IMR-90 (cell line): ENCODE data around the gene OXCT2. TPM values are rescaled to one million over a fixed set of nuclear protein-coding genes. Genes with fewer than 3 reads are reported as not detected.

ENCODE experiments used
- ATAC-seq: fragments of 200-7000 bp; cut with Tn5 transposase; 2 replicates; pipeline ENCODE4 v1.9.1; 2020; ENCODE audit warnings: low read depth, mild to moderate bottlenecking, moderate library complexity
- BruUV-seq: library from RNA; stranded (reverse); fragments of 400-500 nt; replicated peaks from 2 replicates; lab custom pipeline; 2021; lab: Mats Ljungman, UMichigan
- CTCF ChIA-PET: fragments of 300-600 bp; formaldehyde crosslinking; extraction: SDS; loops from one replicate; lab custom pipeline; 2021; ENCODE audit warnings: antibody characterized with exemption; lab: Yijun Ruan, JAX
- POLR2A ChIA-PET: fragments of 300-600 bp; sonication (Branson Sonifier 250); formaldehyde crosslinking; loops from one replicate; lab custom pipeline; 2022; ENCODE audit warnings: antibody characterized with exemption; ENCODE audit not compliant: unreplicated experiment; lab: Charles Lee
- DNase-seq: peaks from one replicate; pipeline ENCODE4 v3.0.0; 2013
- H2AFZ ChIP-seq: replicated peaks from 2 replicates; pipeline ENCODE3; 2013; ENCODE audit warnings: low read length, mild to moderate bottlenecking; ENCODE audit not compliant: poor library complexity
- H2AK5ac ChIP-seq: 2 replicates; pipeline ENCODE4 v1.6.1; 2013; ENCODE audit warnings: low read depth, low read length, inconsistent platforms
- H2AK9ac ChIP-seq: replicated peaks from 2 replicates; pipeline ENCODE3; 2013; ENCODE audit warnings: mild to moderate bottlenecking, low read depth, low read length, moderate library complexity; ENCODE audit not compliant: poor library complexity
- H2BK120ac ChIP-seq: 2 replicates; pipeline ENCODE4 v1.6.1; 2013; ENCODE audit warnings: low read depth, low read length, inconsistent platforms
- H2BK15ac ChIP-seq: 3 replicates; pipeline ENCODE4 v1.6.1; 2013; ENCODE audit warnings: low read depth, low read length, inconsistent platforms
- H2BK20ac ChIP-seq: 2 replicates; pipeline ENCODE4 v1.6.1; 2013; ENCODE audit warnings: low read depth, mild to moderate bottlenecking, inconsistent platforms, low read length, moderate library complexity
- H2BK5ac ChIP-seq: 2 replicates; pipeline ENCODE4 v1.6.1; 2013; ENCODE audit warnings: mild to moderate bottlenecking, low read depth, low read length, inconsistent platforms; ENCODE audit not compliant: poor library complexity, severe bottlenecking
- H3K14ac ChIP-seq: replicated peaks from 2 replicates; pipeline ENCODE4 v1.6.1; 2013; ENCODE audit warnings: low read depth, low read length, inconsistent platforms
- H3K18ac ChIP-seq: 2 replicates; pipeline ENCODE4 v1.6.1; 2013; ENCODE audit warnings: low read depth, low read length, control low read depth
- H3K23ac ChIP-seq: 2 replicates; pipeline ENCODE4 v1.6.1; 2013; ENCODE audit warnings: low read depth, low read length, inconsistent platforms
- H3K27ac ChIP-seq: 2 replicates; pipeline ENCODE4 v1.5.1; 2013; ENCODE audit warnings: mild to moderate bottlenecking, control low read depth, low read length; ENCODE audit not compliant: insufficient read depth
- H3K27me3 ChIP-seq: 2 replicates; pipeline ENCODE4 v1.6.1; 2013; ENCODE audit warnings: low read length; ENCODE audit not compliant: control insufficient read depth, insufficient read depth
- H3K36me3 ChIP-seq: 2 replicates; pipeline ENCODE4 v1.6.1; 2013; ENCODE audit warnings: low read length, mixed read lengths; ENCODE audit not compliant: control insufficient read depth, insufficient read depth
- H3K4ac ChIP-seq: 2 replicates; pipeline ENCODE4 v1.6.1; 2013; ENCODE audit warnings: low read depth, low read length, inconsistent platforms
- H3K4me1 ChIP-seq: 2 replicates; pipeline ENCODE4 v1.6.1; 2013; ENCODE audit warnings: low read length, mixed read lengths; ENCODE audit not compliant: control insufficient read depth, insufficient read depth
- H3K4me2 ChIP-seq: 2 replicates; pipeline ENCODE4 v1.6.1; 2013; ENCODE audit warnings: low read depth, mild to moderate bottlenecking, control low read depth, low read length, moderate library complexity
- H3K4me3 ChIP-seq: 2 replicates; pipeline ENCODE4 v1.5.1; 2013; ENCODE audit warnings: low read depth, mild to moderate bottlenecking, control low read depth, low read length, moderate library complexity; ENCODE audit not compliant: insufficient read depth
- H3K56ac ChIP-seq: 2 replicates; pipeline ENCODE4 v1.6.1; 2013; ENCODE audit warnings: low read length, inconsistent platforms; ENCODE audit not compliant: insufficient read depth; ENCODE audit errors: extremely low read depth
- H3K79me1 ChIP-seq, 2 experiments: 2 replicates each; pipeline ENCODE4 v1.6.1; 2013; ENCODE audit warnings: low read length in 2 of 2, inconsistent platforms in 1 of 2, low read depth in 1 of 2
- H3K9ac ChIP-seq: 2 replicates; pipeline ENCODE4 v1.6.1; 2013; ENCODE audit warnings: low read depth, low read length, control low read depth
- H3K9me1 ChIP-seq: 2 replicates; pipeline ENCODE4 v1.6.1; 2013; ENCODE audit warnings: low read length, inconsistent platforms; ENCODE audit not compliant: insufficient read depth
- H3K9me3 ChIP-seq: 2 replicates; pipeline ENCODE4 v1.6.1; 2013; ENCODE audit warnings: low read length; ENCODE audit not compliant: control insufficient read depth, insufficient read depth
- H4K20me1 ChIP-seq: 2 replicates; pipeline ENCODE4 v1.6.1; 2013; ENCODE audit warnings: low read length, inconsistent platforms; ENCODE audit not compliant: insufficient read depth
- H4K5ac ChIP-seq: 2 replicates; pipeline ENCODE4 v1.6.1; 2013; ENCODE audit warnings: mild to moderate bottlenecking, low read depth, low read length, control low read depth
- H4K8ac ChIP-seq, 2 experiments: 2 replicates each; pipeline ENCODE4 v1.6.1; 2013; ENCODE audit warnings: low read depth in 2 of 2, low read length in 2 of 2, control low read depth in 1 of 2, inconsistent platforms in 1 of 2
- H4K91ac ChIP-seq: 2 replicates; pipeline ENCODE4 v1.6.1; 2013; ENCODE audit warnings: low read depth, low read length, inconsistent platforms; ENCODE audit not compliant: insufficient read depth
- FOS ChIP-seq: fragments of 150-350 bp; IDR thresholded peaks from 2 replicates; pipeline ENCODE4 v1.6.1; 2016; ENCODE audit warnings: low read depth, low read length
- MAFK ChIP-seq: IDR thresholded peaks from 2 replicates; pipeline ENCODE4 v1.6.1; 2012; ENCODE audit warnings: low read depth, low read length, improper control_type of control experiment
- MXI1 ChIP-seq: IDR thresholded peaks from 2 replicates; pipeline ENCODE4 v1.6.1; 2012; ENCODE audit warnings: low read depth, mild to moderate bottlenecking, low read length, moderate library complexity, borderline replicate concordance
- RAD21 ChIP-seq: IDR thresholded peaks from 2 replicates; pipeline ENCODE4 v1.6.1; 2012; ENCODE audit warnings: low read length, improper control_type of control experiment
- WGBS, 2 experiments: methylation state at CpG; one replicate each; pipeline versions ENCODE4 v1.1.5 to v1.1.7; 2013; ENCODE audit warnings: missing lambda C conversion rate in 2 of 2; ENCODE audit not compliant: insufficient read length in 1 of 2; ENCODE audit errors: extremely low coverage in 2 of 2; 5-methylcytosine and 5-hydroxymethylcytosine counted together
- dilution Hi-C: fragments of 300-500 bp; cut with HindIII; formaldehyde crosslinking; loops from one replicate; pipeline ENCODE4 v1.14.3; 2018; ENCODE audit warnings: low sequenced_read_pairs; ENCODE audit not compliant: unreplicated experiment
- in situ Hi-C: fragments of 300-500 bp; cut with MboI; formaldehyde crosslinking; loops from 3 replicates; pipeline ENCODE4 v1.14.3; 2019; ENCODE audit warnings: low sequenced_read_pairs, inconsistent platforms, mixed read lengths
- intact Hi-C: fragments of 100-400 bp; cut with micrococcal nuclease; formaldehyde crosslinking; loops from 2 replicates; pipeline ENCODE4 v1.10.0; 2022
- polyA plus RNA-seq, 3 experiments: library from polyadenylated mRNA; depleted of rRNA; stranded (reverse); fragments of >200 nt; gene quantifications; 2 replicates each; pipeline ENCODE4 v1.2.3, GENCODE V29; 2012; ENCODE audit warnings: low replicate concordance in 1 of 3
- total RNA-seq: library from RNA; depleted of rRNA; stranded (reverse); fragments of >200 nt; gene quantifications from 2 replicates; pipeline ENCODE4 v1.2.3, GENCODE V29; 2012
- TF ChIP-seq, protein P1 (sequence below): conservative IDR thresholded peaks from 2 replicates; pipeline ENCODE4 v1.5.1; 2012; ENCODE audit warnings: mild to moderate bottlenecking, low read depth, low read length, improper control_type of control experiment

Gene OXCT2
- total and polyA plus RNA-seq, 2 of the 4 experiments (the other 2 are of a cell fraction), result 0.18 to 0.22 TPM

DNA sequence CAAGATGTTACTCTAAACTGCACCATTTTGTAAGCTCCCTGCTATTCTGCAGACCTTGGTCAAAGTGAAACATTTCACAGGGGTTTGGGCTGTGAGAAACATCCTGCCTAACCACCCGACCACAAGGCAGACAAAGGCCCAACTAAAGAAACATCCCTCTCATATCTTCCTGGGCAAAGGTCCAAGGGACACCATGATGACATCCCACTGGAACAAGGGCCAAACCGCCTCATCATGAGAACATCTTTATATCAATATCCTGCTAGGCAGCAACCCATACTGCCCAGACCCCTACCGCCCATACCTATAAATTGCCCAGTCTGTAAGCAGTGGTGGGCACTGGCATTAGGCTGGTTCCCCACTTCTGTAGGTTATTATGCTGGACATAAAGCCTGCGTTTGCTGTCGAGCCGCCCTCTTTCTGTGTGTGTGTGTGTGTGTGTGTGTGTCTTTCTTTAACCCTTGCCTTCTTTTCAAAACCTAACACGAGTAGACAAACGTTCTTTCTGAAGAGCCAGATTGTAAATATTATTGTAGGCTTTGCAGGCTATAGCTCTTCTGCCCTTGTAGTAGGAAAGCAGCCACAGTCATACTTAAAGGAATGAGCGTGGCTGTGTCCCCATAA is 33.5 kb downstream of the OXCT2 start:
- peak; percentile 79 for DNase-seq
- H3K9ac ChIP-seq, result no peak overlapping the region
- no TSS peak for BruUV-seq
- H3K14ac ChIP-seq, result no peak overlapping the region
- no peak overlapping the region for H3K4me2 ChIP-seq
- H3K4me3 ChIP-seq, result no peak overlapping the region
- no peak overlapping the region for H2BK5ac ChIP-seq
- no peak overlapping the region for H4K91ac ChIP-seq
- no peaks in the 10 kb centered on the region for H4K20me1 ChIP-seq
- H2AK9ac ChIP-seq, result no peak overlapping the region
- H3K4me1 ChIP-seq, result peaks cover 5% of the 10 kb centered on the region; the same call in 1 of the 2 replicates
- H3K18ac ChIP-seq, result no peak overlapping the region
- H2BK120ac ChIP-seq, result no peak overlapping the region
- H3K56ac ChIP-seq, result no peak overlapping the region
- no peak overlapping the region for H2AK5ac ChIP-seq
- peaks cover 7% of the 10 kb centered on the region for H3K9me1 ChIP-seq
- ChIA-PET POLR2A (no interaction called here), CTCF (no interaction called here)
- no peak overlapping the region for H2BK15ac ChIP-seq
- ATAC-seq, result no peak
- H3K4ac ChIP-seq, result no peak overlapping the region
- H2BK20ac ChIP-seq, result no peak overlapping the region
- H3K27me3 ChIP-seq, result peaks cover 18% of the 10 kb centered on the region
- H3K36me3 ChIP-seq, result peaks cover 6% of the 10 kb centered on the region
- H3K79me1 ChIP-seq, result peaks cover 13 to 23% of the 10 kb centered on the region in 2 experiments
- no peak overlapping the region for H4K5ac ChIP-seq
- H2AFZ ChIP-seq, result peak overlapping the region; percentile 14
- no peak overlapping the region for H3K23ac ChIP-seq
- dilution Hi-C loops, result no loop called here
- WGBS, 2 experiments, result no CpG with 5 or more reads among the region's 9 CpGs
- TF ChIP-seq MXI1 (no peak), MAFK (no peak), RAD21 (no peak), FOS (no peak)
- TF ChIP-seq, protein P1, sequence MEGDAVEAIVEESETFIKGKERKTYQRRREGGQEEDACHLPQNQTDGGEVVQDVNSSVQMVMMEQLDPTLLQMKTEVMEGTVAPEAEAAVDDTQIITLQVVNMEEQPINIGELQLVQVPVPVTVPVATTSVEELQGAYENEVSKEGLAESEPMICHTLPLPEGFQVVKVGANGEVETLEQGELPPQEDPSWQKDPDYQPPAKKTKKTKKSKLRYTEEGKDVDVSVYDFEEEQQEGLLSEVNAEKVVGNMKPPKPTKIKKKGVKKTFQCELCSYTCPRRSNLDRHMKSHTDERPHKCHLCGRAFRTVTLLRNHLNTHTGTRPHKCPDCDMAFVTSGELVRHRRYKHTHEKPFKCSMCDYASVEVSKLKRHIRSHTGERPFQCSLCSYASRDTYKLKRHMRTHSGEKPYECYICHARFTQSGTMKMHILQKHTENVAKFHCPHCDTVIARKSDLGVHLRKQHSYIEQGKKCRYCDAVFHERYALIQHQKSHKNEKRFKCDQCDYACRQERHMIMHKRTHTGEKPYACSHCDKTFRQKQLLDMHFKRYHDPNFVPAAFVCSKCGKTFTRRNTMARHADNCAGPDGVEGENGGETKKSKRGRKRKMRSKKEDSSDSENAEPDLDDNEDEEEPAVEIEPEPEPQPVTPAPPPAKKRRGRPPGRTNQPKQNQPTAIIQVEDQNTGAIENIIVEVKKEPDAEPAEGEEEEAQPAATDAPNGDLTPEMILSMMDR, result no peak
- H3K9me3 ChIP-seq, result no peaks in the 10 kb centered on the region
- H4K8ac ChIP-seq, result peak overlapping the region in 1 of 2 experiments; percentile 50; a peak in 2 of 4 replicates
- intact Hi-C loops, result no loop called here
- in situ Hi-C loops, result no loop called here
- H3K27ac ChIP-seq, result no peak overlapping the region
